ENCODE results near the gene PDE4D. TPM values are rescaled to one million over a fixed set of nuclear protein-coding genes. Genes with fewer than 3 reads are reported as not detected.

Gene PDE4D
- total and polyA plus RNA-seq, 2 donors (not counting 3 experiments of a cell fraction or from before 2014, with no cell fraction given), result 34.5 to 51.2 TPM

DNA sequence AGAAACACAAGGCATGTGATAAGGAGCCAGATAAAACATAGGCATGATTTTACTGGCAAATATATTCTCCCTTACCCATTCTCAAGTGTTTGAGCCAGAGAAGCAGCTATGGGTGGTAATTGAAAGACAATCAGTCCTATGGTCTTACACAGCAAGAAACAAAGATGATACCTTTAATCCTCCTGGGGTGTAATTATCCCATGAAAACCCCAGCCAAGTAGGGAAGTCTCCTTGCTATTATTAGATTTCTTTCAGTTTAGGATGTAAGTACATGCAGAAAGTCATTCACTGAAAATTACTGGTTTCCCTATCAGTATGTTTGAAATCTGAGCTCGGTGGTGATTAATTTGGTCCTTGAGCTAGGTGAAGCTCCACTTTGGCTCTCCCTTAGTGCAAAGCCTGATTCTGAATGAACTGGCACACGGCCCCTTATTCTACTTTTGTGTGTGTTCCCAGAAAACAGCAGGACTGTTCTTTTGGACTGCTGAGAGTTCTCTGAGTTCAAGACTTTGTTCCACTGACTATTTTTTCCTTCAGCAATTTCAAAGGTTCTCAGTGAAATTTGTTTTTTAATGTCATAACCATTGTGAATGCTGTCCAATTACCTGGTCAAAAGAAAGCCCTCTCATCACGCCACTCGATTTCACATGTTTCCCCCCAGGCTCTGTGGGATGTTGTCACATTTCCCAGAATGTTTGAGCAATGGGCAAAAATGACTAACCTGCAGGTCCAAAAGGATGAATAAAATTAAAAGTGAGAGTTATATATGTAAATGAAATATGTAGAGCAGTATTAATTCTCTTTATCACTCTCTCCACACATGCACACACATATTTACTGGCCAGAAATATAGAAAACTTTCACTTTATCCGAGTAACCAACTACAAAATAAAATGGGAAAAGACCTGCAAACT, 967.6 kb downstream of the PDE4D start:
- intact Hi-C loops (cut with micrococcal nuclease), result no loop called here

More for the DNA sequence above, 967.6 kb downstream of the PDE4D start:
- Histone ChIP-seq H3K27ac (ENCODE audit: insufficient read depth, low read depth, low read length) (no peak overlapping the region), H3K4me1 (ENCODE audit: control insufficient read depth, extremely low read depth, insufficient read depth, low read length) (peaks cover 7% of the 10 kb centered on the region), H3K9ac (replicated peaks; ENCODE audit: extremely low read depth, insufficient read depth, low read length) (no peak overlapping the region), H3K27me3 (ENCODE audit: control insufficient read depth in 2 of 2, insufficient read depth in 2 of 2, low read length in 2 of 2) (peaks cover 4 to 11% of the 10 kb centered on the region in 2 experiments), H3K9me3 (replicated peaks; ENCODE audit: control insufficient read depth, insufficient read depth, low read length) (no peaks in the 10 kb centered on the region), H4K20me1 (replicated peaks; ENCODE audit: control insufficient read depth, extremely low read depth, insufficient read depth, low read length) (no peaks in the 10 kb centered on the region), H3K4me3 (replicated peaks in 1 of 3; ENCODE audit: insufficient read depth in 1 of 3, low read depth in 1 of 3, low read length in 3 of 3) (no peak overlapping the region), H2AFZ (ENCODE audit: low read depth, low read length) (no peak overlapping the region), H3K9me1 (replicated peaks; ENCODE audit: control insufficient read depth, extremely low read depth, insufficient read depth, low read length) (no peaks in the 10 kb centered on the region), H3K79me2 (ENCODE audit: control insufficient read depth, insufficient read depth, low read length) (no peaks in the 10 kb centered on the region), H3K4me2 (ENCODE audit: insufficient read depth, low read length) (no peak overlapping the region), H3K36me3 (ENCODE audit: control insufficient read depth in 2 of 2, extremely low read depth in 1 of 2, insufficient read depth in 2 of 2, low read length in 2 of 2) (no peaks in the 10 kb centered on the region)
- no peak for DNase-seq (ENCODE audit: low read depth, low spot score)
- ChIA-PET CTCF (interaction anchor here (1.6 kb wide), 1 partner anchor 40 kb away, joined by 5 read pairs; no protein-coding TSS in a partner anchor), POLR2A (no interaction called here)
- dilution Hi-C loops (cut with MboI; ENCODE audit: extremely low pct_ligation_motif_present, low sequenced_read_pairs), result no loop called here
- TF ChIP-seq POLR2A (IDR thresholded peaks at IDR 0.05; ENCODE audit: low read depth, low read length) (no peak), MYC (IDR thresholded peaks at IDR 0.05; ENCODE audit: low read depth, low read length) (no peak), FOS (IDR thresholded peaks at IDR 0.05; ENCODE audit: borderline replicate concordance, insufficient read depth, low read length) (no peak), MAX (IDR thresholded peaks at IDR 0.05; ENCODE audit: insufficient read depth, insufficient read length) (no peak), EZH2 (IDR thresholded peaks at IDR 0.05; ENCODE audit: borderline replicate concordance, low read depth, low read length, severe bottlenecking) (no peak), POLR2AphosphoS5 (IDR thresholded peaks at IDR 0.05; ENCODE audit: insufficient read depth, low read depth, low read length) (no peak), GATA2 (IDR thresholded peaks at IDR 0.05; ENCODE audit: insufficient read depth, insufficient read length, low read depth, low read length) (no peak), JUN (IDR thresholded peaks at IDR 0.05; ENCODE audit: borderline replicate concordance, insufficient read depth, insufficient read length, low read depth) (no peak)
- TF ChIP-seq, protein P1, sequence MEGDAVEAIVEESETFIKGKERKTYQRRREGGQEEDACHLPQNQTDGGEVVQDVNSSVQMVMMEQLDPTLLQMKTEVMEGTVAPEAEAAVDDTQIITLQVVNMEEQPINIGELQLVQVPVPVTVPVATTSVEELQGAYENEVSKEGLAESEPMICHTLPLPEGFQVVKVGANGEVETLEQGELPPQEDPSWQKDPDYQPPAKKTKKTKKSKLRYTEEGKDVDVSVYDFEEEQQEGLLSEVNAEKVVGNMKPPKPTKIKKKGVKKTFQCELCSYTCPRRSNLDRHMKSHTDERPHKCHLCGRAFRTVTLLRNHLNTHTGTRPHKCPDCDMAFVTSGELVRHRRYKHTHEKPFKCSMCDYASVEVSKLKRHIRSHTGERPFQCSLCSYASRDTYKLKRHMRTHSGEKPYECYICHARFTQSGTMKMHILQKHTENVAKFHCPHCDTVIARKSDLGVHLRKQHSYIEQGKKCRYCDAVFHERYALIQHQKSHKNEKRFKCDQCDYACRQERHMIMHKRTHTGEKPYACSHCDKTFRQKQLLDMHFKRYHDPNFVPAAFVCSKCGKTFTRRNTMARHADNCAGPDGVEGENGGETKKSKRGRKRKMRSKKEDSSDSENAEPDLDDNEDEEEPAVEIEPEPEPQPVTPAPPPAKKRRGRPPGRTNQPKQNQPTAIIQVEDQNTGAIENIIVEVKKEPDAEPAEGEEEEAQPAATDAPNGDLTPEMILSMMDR (IDR thresholded peaks at IDR 0.05; ENCODE audit: extremely low read depth in 1 of 2, insufficient read depth in 1 of 2, low read depth in 1 of 2, low read length in 2 of 2), result no peak
- BruUV-seq (replicated peaks), result no TSS peak
- FAIRE-seq, result no peak

All from endothelial cell of umbilical vein (primary cell).